A549 (cell line): ENCODE results near the gene DEPDC5. TPM values are rescaled to one million over a fixed set of nuclear protein-coding genes. Genes with fewer than 3 reads are reported as not detected.
"Not testable (repeated sequence)": the region's sequence is repeated elsewhere in the genome, so short reads cannot be mapped to it uniquely, and the experiment has no call there.

ENCODE experiments used
- ATAC-seq, 2 experiments: fragments of 200-7000 bp in 1 of 2; fragments of >200 bp in 1 of 2; cut with Nextera tagmentation in 1 of 2; cut with Tn5 transposase in 1 of 2; 3 replicates each; pipeline versions ENCODE4 v1.8.0 to v1.9.1; 2018 to 2020; ENCODE audit warnings: mild to moderate bottlenecking in 1 of 2, moderate library complexity in 1 of 2
- CTCF ChIA-PET: fragments of 300-600 bp; sonication (Branson Sonifier 250); formaldehyde crosslinking; extraction: SDS; loops from one replicate; lab custom pipeline; 2021; ENCODE audit warnings: antibody characterized with exemption, inconsistent platforms; lab: Yijun Ruan, JAX
- POLR2A ChIA-PET: fragments of 350-600 bp; formaldehyde crosslinking; extraction: SDS; loops from one replicate; lab custom pipeline; 2021; ENCODE audit warnings: antibody characterized with exemption, inconsistent platforms; lab: Yijun Ruan, JAX
- DNase-seq, 2 experiments: peaks; one replicate each; pipeline versions ENCODE4 v3.0.0 to v3.0.0-alpha.2; 2011 to 2016; ENCODE audit warnings: low read depth in 1 of 2, low spot score in 1 of 2
- FAIRE-seq: peaks from 2 replicates; lab custom pipeline; 2011; peaks lifted over from hg19 to GRCh38; lab: Jason Lieb, UNC
- H3K27ac ChIP-seq, 2 experiments: fragments of >200 bp; sonication (Bioruptor Twin); formaldehyde crosslinking; 3 replicates each; pipeline ENCODE4 v1.5.1; 2016 to 2017
- H3K4me1 ChIP-seq: fragments of >200 bp; sonication (Bioruptor Twin); formaldehyde crosslinking; 3 replicates; pipeline ENCODE4 v1.6.1; 2016
- H3K4me2 ChIP-seq: fragments of >200 bp; sonication (Bioruptor Twin); formaldehyde crosslinking; 3 replicates; pipeline ENCODE4 v1.6.1; 2016
- H3K4me3 ChIP-seq: fragments of >200 bp; sonication (Bioruptor Twin); formaldehyde crosslinking; 3 replicates; pipeline ENCODE4 v1.5.1; 2016
- H3K9me3 ChIP-seq: fragments of >200 bp; sonication (Bioruptor Twin); formaldehyde crosslinking; 3 replicates; pipeline ENCODE4 v1.6.1; 2016
- ATOH8 ChIP-seq: fragments of 250-450 bp; sonication (Bioruptor Pico); IDR thresholded peaks from 2 replicates; pipeline ENCODE4 v1.5.0; 2020; ENCODE audit warnings: low read depth, mild to moderate bottlenecking, moderate library complexity
- CEBPB ChIP-seq, 2 experiments: fragments of >200 bp in 1 of 2; sonication (Bioruptor Twin) in 1 of 2; formaldehyde crosslinking in 1 of 2; IDR thresholded peaks; 2 replicates each; pipeline ENCODE4 v1.6.1; 2012 to 2016
- CHD2 ChIP-seq: fragments of 150-350 bp; IDR thresholded peaks from 2 replicates; pipeline ENCODE4 v1.6.1; 2014; ENCODE audit warnings: low read length; ENCODE audit not compliant: partially characterized antibody
- CHD4 ChIP-seq: fragments of 200-600 bp; sonication (generic); IDR thresholded peaks from 2 replicates; pipeline ENCODE4 v1.6.1; 2016; ENCODE audit warnings: antibody characterized with exemption, mild to moderate bottlenecking, borderline replicate concordance
- E2F6 ChIP-seq: IDR thresholded peaks from 2 replicates; pipeline ENCODE4 v1.6.1; 2012; ENCODE audit warnings: low read depth, borderline replicate concordance
- FOSB ChIP-seq: fragments of 250-450 bp; sonication (Bioruptor Pico); IDR thresholded peaks from 2 replicates; pipeline ENCODE4 v1.5.0; 2020; ENCODE audit warnings: mild to moderate bottlenecking, moderate library complexity
- FOSL2 ChIP-seq, 2 experiments: fragments of 450-650 bp in 1 of 2; fragments of >200 bp in 1 of 2; sonication (Bioruptor Twin) in 1 of 2; formaldehyde crosslinking; IDR thresholded peaks; 2 replicates each; pipeline versions ENCODE4 v1.5.0 to v1.6.1; 2016 to 2020; ENCODE audit warnings: mild to moderate bottlenecking in 1 of 2, moderate library complexity in 1 of 2
- HES2 ChIP-seq: fragments of >200 bp; sonication (Bioruptor Twin); formaldehyde crosslinking; IDR thresholded peaks from 2 replicates; pipeline ENCODE4 v1.6.1; 2016
- JUN ChIP-seq, 2 experiments: fragments of >200 bp; sonication (Bioruptor Twin); formaldehyde crosslinking; IDR thresholded peaks; 2 replicates in 1 of 2; 3 replicates in 1 of 2; pipeline ENCODE4 v1.6.1; 2016 to 2017
- KDM5A ChIP-seq: fragments of 200-600 bp; sonication (generic); IDR thresholded peaks from 2 replicates; pipeline ENCODE4 v1.6.1; 2016; ENCODE audit warnings: antibody characterized with exemption, mild to moderate bottlenecking
- MAFK ChIP-seq: fragments of 450-650 bp; IDR thresholded peaks from 2 replicates; pipeline ENCODE4 v1.6.1; 2014; ENCODE audit not compliant: partially characterized antibody
- NPAS2 ChIP-seq: fragments of 250-450 bp; sonication (Bioruptor Pico); IDR thresholded peaks from 2 replicates; pipeline ENCODE4 v1.8.0; 2022; ENCODE audit warnings: mild to moderate bottlenecking, moderate library complexity, borderline replicate concordance
- NR3C1 ChIP-seq: fragments of >200 bp; sonication (Bioruptor Twin); formaldehyde crosslinking; IDR thresholded peaks from 3 replicates; pipeline ENCODE4 v1.6.1; 2017
- PBX3 ChIP-seq: IDR thresholded peaks from 2 replicates; pipeline ENCODE4 v1.6.1; 2012
- PHF8 ChIP-seq: fragments of 200-600 bp; sonication (generic); IDR thresholded peaks from 2 replicates; pipeline ENCODE4 v1.6.1; 2016; ENCODE audit warnings: low read depth, mild to moderate bottlenecking, antibody characterized with exemption, moderate library complexity, borderline replicate concordance
- POLR2A ChIP-seq: IDR thresholded peaks from 2 replicates; pipeline ENCODE4 v1.6.1; 2012; ENCODE audit warnings: mild to moderate bottlenecking, low read length
- RCOR1 ChIP-seq: fragments of 150-350 bp; IDR thresholded peaks from 2 replicates; pipeline ENCODE4 v1.6.1; 2014; ENCODE audit warnings: antibody characterized with exemption, low read length, low read depth
- REST ChIP-seq: fragments of 200-600 bp; sonication (generic); IDR thresholded peaks from 2 replicates; pipeline ENCODE4 v1.6.1; 2016; ENCODE audit warnings: antibody characterized with exemption, mild to moderate bottlenecking, moderate library complexity
- RFX5 ChIP-seq: fragments of 450-650 bp; IDR thresholded peaks from 2 replicates; pipeline ENCODE4 v1.7.1; 2014; ENCODE audit warnings: antibody characterized with exemption, mild to moderate bottlenecking, moderate library complexity
- RNF2 ChIP-seq: fragments of 200-600 bp; sonication (generic); IDR thresholded peaks from 2 replicates; pipeline ENCODE4 v1.6.1; 2016; ENCODE audit warnings: low read depth, mild to moderate bottlenecking, antibody characterized with exemption, moderate library complexity, borderline replicate concordance
- SREBF2 ChIP-seq: fragments of 450-650 bp; IDR thresholded peaks from 2 replicates; pipeline ENCODE4 v1.6.1; 2014; ENCODE audit warnings: mild to moderate bottlenecking, moderate library complexity
- TP53 ChIP-seq: fragments of 250-450 bp; sonication (Bioruptor Pico); IDR thresholded peaks from 2 replicates; pipeline ENCODE4 v1.5.0; 2021; ENCODE audit warnings: mild to moderate bottlenecking, moderate library complexity
- ZFP36 ChIP-seq: fragments of 450-650 bp; IDR thresholded peaks from 2 replicates; pipeline ENCODE4 v1.6.1; 2014; ENCODE audit warnings: borderline replicate concordance; ENCODE audit not compliant: partially characterized antibody
- ZNF302 ChIP-seq: fragments of 250-450 bp; sonication (Bioruptor Pico); IDR thresholded peaks from 2 replicates; pipeline ENCODE4 v1.9.0; 2021; ENCODE audit warnings: inconsistent platforms, mild to moderate bottlenecking, moderate library complexity
- WGBS: methylation state at CpG from one replicate; pipeline ENCODE4 v1.1.6; 2017; ENCODE audit errors: missing lambda C conversion rate; 5-methylcytosine and 5-hydroxymethylcytosine counted together
- polyA plus RNA-seq, 4 experiments: library from polyadenylated mRNA; depleted of rRNA in 3 of 4; stranded (reverse); fragments of >200 nt; fragmentation: RNase III in 1 of 4; extraction: RNeasy Plus Mini Kit Qiagen cat#74134 plus additional on column Dnase treatment in 1 of 4; gene quantifications; 2 replicates in 3 of 4; 3 replicates in 1 of 4; pipeline ENCODE4 v1.2.3, GENCODE V29; 2011 to 2017

The DEPDC5 gene
- polyA plus RNA-seq, 2 of the 4 experiments (the other 2 are of a cell fraction): 4.4 to 10.1 TPM

- TF ChIP-seq SREBF2 (no peak), KDM5A (no peak)
Observed at GRCh38 chr22:31757265-31757664, 3.4 kb downstream of the DEPDC5 start (continued).

- H3K4me2 ChIP-seq, DNase-seq, H3K4me1 ChIP-seq, H3K27ac ChIP-seq, FAIRE-seq, ATAC-seq, CTCF ChIA-PET, H3K9me3 ChIP-seq, H3K4me3 ChIP-seq: not testable (repeated sequence)
- 88% methylated on average over 5 of the region's 5 CpGs for WGBS
- POLR2A ChIA-PET: interaction anchor here (0.6 kb wide), 1 partner anchor 212 kb away, joined by 3 read pairs; no protein-coding TSS in a partner anchor
Observed at GRCh38 chr22:31758860-31759259, 5.0 kb downstream of the DEPDC5 start.

- TF ChIP-seq TP53 (CRISPR knock-in tag) (no peak), ATOH8 (no peak), KDM5A (no peak), CHD4 (no peak), NPAS2 (no peak), CEBPB (IDR thresholded peaks at IDR 0.05) (no peak), CHD2 (no peak), ZNF302 (CRISPR knock-in tag) (no peak), RNF2 (no peak), ZFP36 (no peak), PBX3 (no peak)
- Histone ChIP-seq H3K4me3 (no peak overlapping the region), H3K4me2 (no peak overlapping the region), H3K4me1 (no peaks in the 10 kb centered on the region), H3K9me3 (no peaks in the 10 kb centered on the region), H3K27ac (no peak overlapping the region)
- WGBS: 97% methylated on average over 3 of the region's 3 CpGs
- ChIA-PET POLR2A (no interaction called here), CTCF (no interaction called here)
- no peak for ATAC-seq
- FAIRE-seq: no peak
- DNase-seq: no peak
Observed at GRCh38 chr22:31764785-31765184, 11.0 kb downstream of the DEPDC5 start.

GRCh38 chr22:31768422-31769059 lies 14.7 kb downstream of the DEPDC5 start:
- CTCF ChIA-PET: no interaction called here
- Histone ChIP-seq H3K4me2 (no peak overlapping the region), H3K27ac (no peak overlapping the region), H3K9me3 (no peaks in the 10 kb centered on the region), H3K4me1 (no peaks in the 10 kb centered on the region), H3K4me3 (no peak overlapping the region)
- TF ChIP-seq MAFK (no peak), FOSL2 (IDR thresholded peaks at IDR 0.05) (no peak), FOSL2 (CRISPR knock-in tag; IDR thresholded peaks at IDR 0.05) (no peak), FOSB (no peak), REST (no peak), NPAS2 (no peak), POLR2A (no peak), NR3C1 (no peak), RCOR1 (no peak), E2F6 (no peak), PHF8 (no peak), CHD4 (no peak), KDM5A (no peak), HES2 (no peak), RFX5 (no peak), JUN (IDR thresholded peaks at IDR 0.05) (no peak)
- DNase-seq (no peak), FAIRE-seq (no peak), ATAC-seq (no peak)
- WGBS: 98% methylated on average over 4 of the region's 4 CpGs
- POLR2A ChIA-PET: no interaction called here
